Thoracic aorta endothelial cell (primary cell): ENCODE measurements around the gene CDH1. TPM values are rescaled to one million over a fixed set of nuclear protein-coding genes. Genes with fewer than 3 reads are reported as not detected.

Experiments used
- small RNA-seq: library from RNA; depleted of rRNA; stranded (forward); fragments of <200 nt; gene quantifications from one replicate; pipeline ENCODE3, GENCODE V24; 2012
- total RNA-seq: library from RNA; depleted of rRNA; stranded (reverse); fragments of >200 nt; gene quantifications from 2 replicates; pipeline ENCODE4 v1.2.3, GENCODE V29; 2012

CDH1 gene
- total RNA-seq = not detected in 2 replicates

GRCh38 chr16:68737046-68737729 lies at the start of gene CDH1:
CDH1 (plus strand) TSS chr16:68737292; CDS start chr16:68737416, 124 bp downstream.

DNA sequence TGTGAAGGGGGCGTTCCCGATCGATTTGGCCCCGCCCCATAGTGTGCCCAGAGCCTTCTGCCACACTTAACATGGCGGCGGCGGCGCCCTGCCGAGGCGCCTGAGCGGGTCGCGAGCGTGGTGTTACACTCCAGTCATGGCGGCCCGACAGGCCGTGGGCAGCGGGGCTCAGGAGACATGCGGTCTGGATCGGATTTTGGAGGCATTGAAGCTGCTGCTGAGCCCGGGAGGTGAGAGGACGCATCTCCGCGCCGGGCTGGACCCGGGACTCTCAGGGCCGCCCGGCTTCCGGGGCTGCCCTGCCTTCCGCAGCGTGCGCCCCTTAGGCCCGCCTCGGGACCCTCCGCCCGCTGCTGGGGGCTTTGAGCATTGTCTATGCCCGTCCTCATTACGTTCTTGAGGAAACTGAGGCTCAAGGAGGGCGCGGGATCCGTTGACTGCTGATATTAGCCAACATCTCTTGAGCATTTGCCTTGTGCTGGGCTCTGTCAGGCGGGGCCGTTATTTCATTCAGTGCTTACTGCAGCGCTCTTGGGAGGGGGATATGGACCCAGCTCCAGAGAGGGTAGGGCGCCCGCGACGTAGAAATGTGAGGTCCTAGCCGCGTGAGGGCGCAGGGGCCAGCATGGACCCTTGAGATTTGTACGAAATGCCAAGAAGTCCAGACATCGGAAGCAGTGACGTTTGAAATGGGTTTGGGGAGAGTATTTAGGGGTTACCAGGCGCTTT lies 106.6 kb downstream of the CDH1 start, which contains the start of gene TANGO6:
TANGO6 (plus strand) TSS at position 50 of the 729 bp plus-strand sequence; CDS start at position 137, 87 bp downstream.

Small RNA genes lying within 50 kb of the gene (small RNA-seq; reads per million reads assigned to genes)
- gene RNA5SP429 = not detected

Other genes with a start within 250 kb of the CDH1 start
- gene ZFP90, start 198.0 kb upstream of the CDH1 start, total RNA-seq = 21.9 and 32.2 TPM in 2 replicates
- not detected in 2 replicates for gene CDH3, start 92.0 kb upstream of the CDH1 start, total RNA-seq
- 24.3 and 25.8 TPM in 2 replicates for gene TANGO6, start 106.2 kb downstream of the CDH1 start, total RNA-seq